Measurements from ENCODE around the gene PDE4D.

The PDE4D gene

GRCh38 chr5:58927181-58927580 lies 966.3 kb downstream of the PDE4D start:
- DNase-seq (ENCODE audit: low spot score), result no peak

- DNase-seq (ENCODE audit: low spot score), result no peak
Measured at GRCh38 chr5:58926541-58926935, 967.0 kb downstream of the PDE4D start.

- no peak for DNase-seq (ENCODE audit: low spot score)
Measured at GRCh38 chr5:58925627-58926540, 967.6 kb downstream of the PDE4D start.

GRCh38 chr5:58924306-58924705 lies 969.2 kb downstream of the PDE4D start:
- DNase-seq (ENCODE audit: low spot score), result no peak

GRCh38 chr5:58923355-58923754 lies 970.2 kb downstream of the PDE4D start:
- no peak for DNase-seq (ENCODE audit: low spot score)

- no peak for DNase-seq (ENCODE audit: low spot score)
Measured at GRCh38 chr5:58922461-58923171, 970.9 kb downstream of the PDE4D start.

- DNase-seq (ENCODE audit: low spot score), result no peak
Measured at GRCh38 chr5:58921159-58921558, 972.4 kb downstream of the PDE4D start.

GRCh38 chr5:58919833-58920232 lies 973.7 kb downstream of the PDE4D start:
- DNase-seq (ENCODE audit: low spot score), result no peak
